WTC11 (cell line): Measurements from ENCODE around the gene AP2S1. TPM values are rescaled to one million over a fixed set of nuclear protein-coding genes. Genes with fewer than 3 reads are reported as not detected.

Experiments used
- ATAC-seq: fragments of 200-7000 bp; cut with Tn5 transposase; 2 replicates; pipeline ENCODE4 v1.10.0; 2021; ENCODE audit warnings: mild to moderate bottlenecking, moderate library complexity
- CTCF ChIA-PET: fragments of 300-600 bp; sonication (Branson Sonifier 250); formaldehyde crosslinking; loops from one replicate; lab custom pipeline; 2021; ENCODE audit warnings: antibody characterized with exemption; lab: Charles Lee
- POLR2A ChIA-PET: fragments of 350-600 bp; sonication (Branson Sonifier 250); formaldehyde crosslinking; loops from one replicate; lab custom pipeline; 2021; ENCODE audit warnings: antibody characterized with exemption; lab: Charles Lee
- DNase-seq: peaks from one replicate; pipeline ENCODE4 v3.0.0; 2021; ENCODE audit warnings: low spot score
- H3K27ac Mint-ChIP-seq: 2 replicates; pipeline ENCODE4 v1.8.0; 2021; ENCODE audit warnings: mixed read lengths
- H3K27me3 Mint-ChIP-seq: 2 replicates; pipeline ENCODE4 v1.8.0; 2021; ENCODE audit warnings: low read depth, mild to moderate bottlenecking, moderate library complexity, mixed read lengths
- H3K36me3 Mint-ChIP-seq: 2 replicates; pipeline ENCODE4 v1.8.0; 2021; ENCODE audit warnings: mixed read lengths
- H3K4me1 Mint-ChIP-seq: 2 replicates; pipeline ENCODE4 v1.8.0; 2022; ENCODE audit warnings: mixed read lengths
- H3K4me3 Mint-ChIP-seq: 2 replicates; pipeline ENCODE4 v1.8.0; 2021; ENCODE audit warnings: mild to moderate bottlenecking, moderate library complexity, mixed read lengths
- H3K9me3 Mint-ChIP-seq: 2 replicates; pipeline ENCODE4 v1.8.0; 2021; ENCODE audit warnings: mixed read lengths
- KAT7 ChIP-seq: sonication (generic); formaldehyde crosslinking; IDR thresholded peaks from 2 replicates; pipeline ENCODE4 v1.8.1; 2023; ENCODE audit warnings: missing genetic modification reagents, mild to moderate bottlenecking, borderline replicate concordance
- NFATC4 ChIP-seq: fragments of 250-450 bp; sonication (Bioruptor Pico); IDR thresholded peaks from 2 replicates; pipeline ENCODE4 v1.9.0; 2021; ENCODE audit warnings: mild to moderate bottlenecking
- NFYB ChIP-seq: sonication (generic); formaldehyde crosslinking; conservative IDR thresholded peaks from 2 replicates; pipeline ENCODE4 v1.8.0; 2022; ENCODE audit warnings: low read depth, missing genetic modification reagents
- NR2C2 ChIP-seq: sonication (generic); formaldehyde crosslinking; IDR thresholded peaks from 2 replicates; pipeline ENCODE4 v1.8.0; 2022; ENCODE audit warnings: mild to moderate bottlenecking, missing genetic modification reagents
- PRRX2 ChIP-seq: fragments of 250-450 bp; sonication (Bioruptor Pico); IDR thresholded peaks from 2 replicates; pipeline ENCODE4 v1.8.0; 2021; ENCODE audit warnings: mild to moderate bottlenecking
- RELA ChIP-seq: sonication (generic); formaldehyde crosslinking; IDR thresholded peaks from 2 replicates; pipeline ENCODE4 v1.8.1; 2022; ENCODE audit warnings: missing genetic modification reagents, mild to moderate bottlenecking, borderline replicate concordance
- SMAD3 ChIP-seq: sonication (generic); formaldehyde crosslinking; IDR thresholded peaks from 2 replicates; pipeline ENCODE4 v1.8.0; 2022; ENCODE audit warnings: missing genetic modification reagents, mild to moderate bottlenecking, borderline replicate concordance
- SOX15 ChIP-seq: fragments of 250-450 bp; sonication (Bioruptor Pico); IDR thresholded peaks from 2 replicates; pipeline ENCODE4 v1.9.0; 2021; ENCODE audit warnings: mild to moderate bottlenecking
- TCF7 ChIP-seq: sonication (generic); formaldehyde crosslinking; IDR thresholded peaks from 2 replicates; pipeline ENCODE4 v1.8.0; 2022; ENCODE audit warnings: mild to moderate bottlenecking, low read depth, missing genetic modification reagents, moderate library complexity
- TEAD4 ChIP-seq: sonication (generic); formaldehyde crosslinking; IDR thresholded peaks from 2 replicates; pipeline ENCODE4 v1.8.0; 2022; ENCODE audit warnings: mild to moderate bottlenecking, missing genetic modification reagents
- ZNF121 ChIP-seq: sonication (generic); formaldehyde crosslinking; IDR thresholded peaks from 2 replicates; pipeline ENCODE4 v1.8.0; 2023; ENCODE audit warnings: missing genetic modification reagents
- total RNA-seq: library from RNA; stranded (reverse); gene quantifications from 3 replicates; pipeline ENCODE4 v1.2.3, GENCODE V29; 2021
- TF ChIP-seq, protein P1 (sequence below): fragments of 200-600 bp; IDR thresholded peaks from 2 replicates; pipeline ENCODE4 v1.8.0; 2022; ENCODE audit warnings: antibody characterized with exemption
- TF ChIP-seq, protein P2 (sequence below): sonication (generic); formaldehyde crosslinking; IDR thresholded peaks from 2 replicates; pipeline ENCODE4 v1.8.1; 2022; ENCODE audit warnings: low read depth, mild to moderate bottlenecking, moderate library complexity, missing genetic modification reagents, borderline replicate concordance
- TF ChIP-seq, protein P3 (sequence below): sonication (generic); formaldehyde crosslinking; IDR thresholded peaks from 2 replicates; pipeline ENCODE4 v1.8.1; 2022; ENCODE audit warnings: mild to moderate bottlenecking, moderate library complexity, missing genetic modification reagents
- TF ChIP-seq, protein P4 (sequence below): sonication (generic); formaldehyde crosslinking; IDR thresholded peaks from 2 replicates; pipeline ENCODE4 v1.8.0; 2023; ENCODE audit warnings: missing genetic modification reagents
- TF ChIP-seq, protein P5 (sequence below): fragments of 250-450 bp; sonication (Bioruptor Pico); IDR thresholded peaks from 2 replicates; pipeline ENCODE4 v1.9.0; 2021; ENCODE audit warnings: mild to moderate bottlenecking
- TF ChIP-seq, protein P6 (sequence below): sonication (generic); formaldehyde crosslinking; IDR thresholded peaks from 2 replicates; pipeline ENCODE4 v1.8.0; 2022; ENCODE audit warnings: mild to moderate bottlenecking, missing genetic modification reagents
- TF ChIP-seq, protein P7 (sequence below): fragments of 250-450 bp; sonication (Bioruptor Pico); IDR thresholded peaks from 2 replicates; pipeline ENCODE4 v1.9.0; 2021; ENCODE audit warnings: mild to moderate bottlenecking, borderline replicate concordance
- TF ChIP-seq, protein P8 (sequence below): sonication (generic); formaldehyde crosslinking; IDR thresholded peaks from 2 replicates; pipeline ENCODE4 v1.8.0; 2022; ENCODE audit warnings: mild to moderate bottlenecking, missing genetic modification reagents

AP2S1 gene
- total RNA-seq, 1 experiment from 2014 or later = 249 TPM

DNA sequence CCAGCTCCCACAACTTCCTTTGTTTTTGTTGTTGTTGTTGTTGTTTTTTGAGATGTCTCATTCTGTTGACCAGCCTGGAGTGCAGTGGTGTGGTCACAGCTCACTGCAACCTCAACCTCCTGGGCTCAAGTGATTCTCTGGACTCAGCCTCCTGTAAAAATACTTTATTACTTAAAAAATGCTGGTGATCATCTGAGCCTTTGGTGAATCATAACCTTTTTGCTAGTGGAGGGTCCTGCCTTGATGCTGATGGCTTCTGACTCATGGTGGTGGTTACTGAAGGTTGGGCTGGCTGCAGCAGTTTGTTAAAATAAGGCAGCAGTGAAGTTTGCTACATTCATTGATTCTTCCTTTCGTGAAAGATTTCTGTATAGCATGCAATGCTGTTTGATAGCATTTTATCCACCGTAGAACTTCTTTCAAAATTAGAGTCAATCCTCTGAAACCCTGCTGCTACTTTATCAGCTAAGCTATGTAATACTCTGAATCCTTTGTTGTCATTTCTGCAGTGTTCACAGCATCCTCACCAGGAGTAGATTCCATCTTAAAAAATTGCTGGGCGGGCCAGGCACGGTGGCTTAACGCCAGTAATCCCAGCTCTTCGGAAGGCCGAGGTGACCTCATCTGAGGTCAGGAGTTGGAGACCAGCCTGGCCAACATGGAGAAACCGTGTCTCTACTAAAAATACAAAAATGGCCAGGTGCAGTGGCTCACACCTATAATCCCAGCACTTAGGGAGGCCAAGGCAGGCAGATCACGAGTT is 28.1 kb upstream of the AP2S1 start:
- TF ChIP-seq SOX15 (CRISPR knock-in tag) = no peak
- TF ChIP-seq, protein P1, sequence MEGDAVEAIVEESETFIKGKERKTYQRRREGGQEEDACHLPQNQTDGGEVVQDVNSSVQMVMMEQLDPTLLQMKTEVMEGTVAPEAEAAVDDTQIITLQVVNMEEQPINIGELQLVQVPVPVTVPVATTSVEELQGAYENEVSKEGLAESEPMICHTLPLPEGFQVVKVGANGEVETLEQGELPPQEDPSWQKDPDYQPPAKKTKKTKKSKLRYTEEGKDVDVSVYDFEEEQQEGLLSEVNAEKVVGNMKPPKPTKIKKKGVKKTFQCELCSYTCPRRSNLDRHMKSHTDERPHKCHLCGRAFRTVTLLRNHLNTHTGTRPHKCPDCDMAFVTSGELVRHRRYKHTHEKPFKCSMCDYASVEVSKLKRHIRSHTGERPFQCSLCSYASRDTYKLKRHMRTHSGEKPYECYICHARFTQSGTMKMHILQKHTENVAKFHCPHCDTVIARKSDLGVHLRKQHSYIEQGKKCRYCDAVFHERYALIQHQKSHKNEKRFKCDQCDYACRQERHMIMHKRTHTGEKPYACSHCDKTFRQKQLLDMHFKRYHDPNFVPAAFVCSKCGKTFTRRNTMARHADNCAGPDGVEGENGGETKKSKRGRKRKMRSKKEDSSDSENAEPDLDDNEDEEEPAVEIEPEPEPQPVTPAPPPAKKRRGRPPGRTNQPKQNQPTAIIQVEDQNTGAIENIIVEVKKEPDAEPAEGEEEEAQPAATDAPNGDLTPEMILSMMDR = no peak
- TF ChIP-seq KAT7 = no peak
- TF ChIP-seq TEAD4 = no peak
- no peak for TF ChIP-seq NR2C2 (CRISPR knock-in tag)
- TF ChIP-seq, protein P2, sequence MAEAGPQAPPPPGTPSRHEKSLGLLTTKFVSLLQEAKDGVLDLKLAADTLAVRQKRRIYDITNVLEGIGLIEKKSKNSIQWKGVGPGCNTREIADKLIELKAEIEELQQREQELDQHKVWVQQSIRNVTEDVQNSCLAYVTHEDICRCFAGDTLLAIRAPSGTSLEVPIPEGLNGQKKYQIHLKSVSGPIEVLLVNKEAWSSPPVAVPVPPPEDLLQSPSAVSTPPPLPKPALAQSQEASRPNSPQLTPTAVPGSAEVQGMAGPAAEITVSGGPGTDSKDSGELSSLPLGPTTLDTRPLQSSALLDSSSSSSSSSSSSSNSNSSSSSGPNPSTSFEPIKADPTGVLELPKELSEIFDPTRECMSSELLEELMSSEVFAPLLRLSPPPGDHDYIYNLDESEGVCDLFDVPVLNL (CRISPR knock-in tag) = no peak
- TF ChIP-seq NFYB (CRISPR knock-in tag) = no peak
- no peak for TF ChIP-seq RELA (CRISPR knock-in tag)
- TF ChIP-seq PRRX2 (CRISPR knock-in tag) = no peak
- Mint-ChIP-seq H3K27ac (peak overlapping the region; percentile 72), H3K9me3 (no peaks in the 10 kb centered on the region), H3K27me3 (no peaks in the 10 kb centered on the region), H3K36me3 (peaks cover 5% of the 10 kb centered on the region), H3K4me3 (no peak overlapping the region), H3K4me1 (peaks cover 11% of the 10 kb centered on the region)
- POLR2A ChIA-PET = interaction anchor here (0.7 kb wide), 1 partner anchor 13 kb away, joined by 4 read pairs; no protein-coding TSS in a partner anchor
- ATAC-seq (no peak), DNase-seq (no peak)
- CTCF ChIA-PET = interaction anchor here (1.5 kb wide), 1 partner anchor 113 kb away, joined by 3 read pairs; no protein-coding TSS in a partner anchor

DNA sequence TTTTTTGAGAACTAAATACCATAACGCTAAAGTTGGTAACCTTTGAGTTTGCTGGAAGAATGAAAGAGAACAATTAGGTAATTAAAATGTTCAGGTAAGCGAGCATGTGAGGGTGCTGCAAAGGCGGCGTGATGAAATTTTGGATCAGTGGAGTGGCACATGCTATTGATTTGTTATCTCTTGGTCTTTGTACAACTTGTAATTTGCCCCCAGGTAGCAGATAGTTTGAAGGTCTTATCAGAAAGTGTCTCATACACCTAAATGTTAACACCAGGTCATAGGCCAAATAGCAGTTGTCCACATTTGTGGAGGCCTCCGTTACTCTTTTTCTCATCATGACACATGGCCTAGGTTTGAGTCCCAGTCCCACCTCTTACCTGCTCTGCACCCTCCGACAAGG is 25.0 kb upstream of the AP2S1 start:
- CTCF ChIA-PET = no interaction called here
- H3K27ac Mint-ChIP-seq = peak overlapping the region; percentile 98
- no peak for ATAC-seq
- no peak overlapping the region for H3K4me3 Mint-ChIP-seq
- H3K4me1 Mint-ChIP-seq = peaks cover 9% of the 10 kb centered on the region
- H3K27me3 Mint-ChIP-seq = no peaks in the 10 kb centered on the region
- POLR2A ChIA-PET = interaction anchor here (0.5 kb wide), 1 partner anchor 101 kb away, joined by 5 read pairs; no protein-coding TSS in a partner anchor
- DNase-seq = no peak
- no peaks in the 10 kb centered on the region for H3K9me3 Mint-ChIP-seq
- peaks cover 5% of the 10 kb centered on the region for H3K36me3 Mint-ChIP-seq
- TF ChIP-seq, protein P3, sequence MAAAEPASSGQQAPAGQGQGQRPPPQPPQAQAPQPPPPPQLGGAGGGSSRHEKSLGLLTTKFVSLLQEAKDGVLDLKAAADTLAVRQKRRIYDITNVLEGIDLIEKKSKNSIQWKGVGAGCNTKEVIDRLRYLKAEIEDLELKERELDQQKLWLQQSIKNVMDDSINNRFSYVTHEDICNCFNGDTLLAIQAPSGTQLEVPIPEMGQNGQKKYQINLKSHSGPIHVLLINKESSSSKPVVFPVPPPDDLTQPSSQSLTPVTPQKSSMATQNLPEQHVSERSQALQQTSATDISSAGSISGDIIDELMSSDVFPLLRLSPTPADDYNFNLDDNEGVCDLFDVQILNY (CRISPR knock-in tag) = no peak
- TF ChIP-seq RELA (CRISPR knock-in tag) (no peak), ZNF121 (CRISPR knock-in tag) (no peak), NFATC4 (CRISPR knock-in tag) (no peak), SMAD3 (CRISPR knock-in tag) (no peak), TCF7 (CRISPR knock-in tag) (no peak)
- TF ChIP-seq, protein P4, sequence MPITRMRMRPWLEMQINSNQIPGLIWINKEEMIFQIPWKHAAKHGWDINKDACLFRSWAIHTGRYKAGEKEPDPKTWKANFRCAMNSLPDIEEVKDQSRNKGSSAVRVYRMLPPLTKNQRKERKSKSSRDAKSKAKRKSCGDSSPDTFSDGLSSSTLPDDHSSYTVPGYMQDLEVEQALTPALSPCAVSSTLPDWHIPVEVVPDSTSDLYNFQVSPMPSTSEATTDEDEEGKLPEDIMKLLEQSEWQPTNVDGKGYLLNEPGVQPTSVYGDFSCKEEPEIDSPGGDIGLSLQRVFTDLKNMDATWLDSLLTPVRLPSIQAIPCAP (CRISPR knock-in tag) = no peak
- TF ChIP-seq, protein P5, sequence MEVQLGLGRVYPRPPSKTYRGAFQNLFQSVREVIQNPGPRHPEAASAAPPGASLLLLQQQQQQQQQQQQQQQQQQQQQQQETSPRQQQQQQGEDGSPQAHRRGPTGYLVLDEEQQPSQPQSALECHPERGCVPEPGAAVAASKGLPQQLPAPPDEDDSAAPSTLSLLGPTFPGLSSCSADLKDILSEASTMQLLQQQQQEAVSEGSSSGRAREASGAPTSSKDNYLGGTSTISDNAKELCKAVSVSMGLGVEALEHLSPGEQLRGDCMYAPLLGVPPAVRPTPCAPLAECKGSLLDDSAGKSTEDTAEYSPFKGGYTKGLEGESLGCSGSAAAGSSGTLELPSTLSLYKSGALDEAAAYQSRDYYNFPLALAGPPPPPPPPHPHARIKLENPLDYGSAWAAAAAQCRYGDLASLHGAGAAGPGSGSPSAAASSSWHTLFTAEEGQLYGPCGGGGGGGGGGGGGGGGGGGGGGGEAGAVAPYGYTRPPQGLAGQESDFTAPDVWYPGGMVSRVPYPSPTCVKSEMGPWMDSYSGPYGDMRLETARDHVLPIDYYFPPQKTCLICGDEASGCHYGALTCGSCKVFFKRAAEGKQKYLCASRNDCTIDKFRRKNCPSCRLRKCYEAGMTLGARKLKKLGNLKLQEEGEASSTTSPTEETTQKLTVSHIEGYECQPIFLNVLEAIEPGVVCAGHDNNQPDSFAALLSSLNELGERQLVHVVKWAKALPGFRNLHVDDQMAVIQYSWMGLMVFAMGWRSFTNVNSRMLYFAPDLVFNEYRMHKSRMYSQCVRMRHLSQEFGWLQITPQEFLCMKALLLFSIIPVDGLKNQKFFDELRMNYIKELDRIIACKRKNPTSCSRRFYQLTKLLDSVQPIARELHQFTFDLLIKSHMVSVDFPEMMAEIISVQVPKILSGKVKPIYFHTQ = no peak
- TF ChIP-seq, protein P6, sequence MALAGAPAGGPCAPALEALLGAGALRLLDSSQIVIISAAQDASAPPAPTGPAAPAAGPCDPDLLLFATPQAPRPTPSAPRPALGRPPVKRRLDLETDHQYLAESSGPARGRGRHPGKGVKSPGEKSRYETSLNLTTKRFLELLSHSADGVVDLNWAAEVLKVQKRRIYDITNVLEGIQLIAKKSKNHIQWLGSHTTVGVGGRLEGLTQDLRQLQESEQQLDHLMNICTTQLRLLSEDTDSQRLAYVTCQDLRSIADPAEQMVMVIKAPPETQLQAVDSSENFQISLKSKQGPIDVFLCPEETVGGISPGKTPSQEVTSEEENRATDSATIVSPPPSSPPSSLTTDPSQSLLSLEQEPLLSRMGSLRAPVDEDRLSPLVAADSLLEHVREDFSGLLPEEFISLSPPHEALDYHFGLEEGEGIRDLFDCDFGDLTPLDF (CRISPR knock-in tag) = no peak
- TF ChIP-seq, protein P7, sequence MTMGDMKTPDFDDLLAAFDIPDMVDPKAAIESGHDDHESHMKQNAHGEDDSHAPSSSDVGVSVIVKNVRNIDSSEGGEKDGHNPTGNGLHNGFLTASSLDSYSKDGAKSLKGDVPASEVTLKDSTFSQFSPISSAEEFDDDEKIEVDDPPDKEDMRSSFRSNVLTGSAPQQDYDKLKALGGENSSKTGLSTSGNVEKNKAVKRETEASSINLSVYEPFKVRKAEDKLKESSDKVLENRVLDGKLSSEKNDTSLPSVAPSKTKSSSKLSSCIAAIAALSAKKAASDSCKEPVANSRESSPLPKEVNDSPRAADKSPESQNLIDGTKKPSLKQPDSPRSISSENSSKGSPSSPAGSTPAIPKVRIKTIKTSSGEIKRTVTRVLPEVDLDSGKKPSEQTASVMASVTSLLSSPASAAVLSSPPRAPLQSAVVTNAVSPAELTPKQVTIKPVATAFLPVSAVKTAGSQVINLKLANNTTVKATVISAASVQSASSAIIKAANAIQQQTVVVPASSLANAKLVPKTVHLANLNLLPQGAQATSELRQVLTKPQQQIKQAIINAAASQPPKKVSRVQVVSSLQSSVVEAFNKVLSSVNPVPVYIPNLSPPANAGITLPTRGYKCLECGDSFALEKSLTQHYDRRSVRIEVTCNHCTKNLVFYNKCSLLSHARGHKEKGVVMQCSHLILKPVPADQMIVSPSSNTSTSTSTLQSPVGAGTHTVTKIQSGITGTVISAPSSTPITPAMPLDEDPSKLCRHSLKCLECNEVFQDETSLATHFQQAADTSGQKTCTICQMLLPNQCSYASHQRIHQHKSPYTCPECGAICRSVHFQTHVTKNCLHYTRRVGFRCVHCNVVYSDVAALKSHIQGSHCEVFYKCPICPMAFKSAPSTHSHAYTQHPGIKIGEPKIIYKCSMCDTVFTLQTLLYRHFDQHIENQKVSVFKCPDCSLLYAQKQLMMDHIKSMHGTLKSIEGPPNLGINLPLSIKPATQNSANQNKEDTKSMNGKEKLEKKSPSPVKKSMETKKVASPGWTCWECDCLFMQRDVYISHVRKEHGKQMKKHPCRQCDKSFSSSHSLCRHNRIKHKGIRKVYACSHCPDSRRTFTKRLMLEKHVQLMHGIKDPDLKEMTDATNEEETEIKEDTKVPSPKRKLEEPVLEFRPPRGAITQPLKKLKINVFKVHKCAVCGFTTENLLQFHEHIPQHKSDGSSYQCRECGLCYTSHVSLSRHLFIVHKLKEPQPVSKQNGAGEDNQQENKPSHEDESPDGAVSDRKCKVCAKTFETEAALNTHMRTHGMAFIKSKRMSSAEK (CRISPR knock-in tag) = no peak
- TF ChIP-seq, protein P8, sequence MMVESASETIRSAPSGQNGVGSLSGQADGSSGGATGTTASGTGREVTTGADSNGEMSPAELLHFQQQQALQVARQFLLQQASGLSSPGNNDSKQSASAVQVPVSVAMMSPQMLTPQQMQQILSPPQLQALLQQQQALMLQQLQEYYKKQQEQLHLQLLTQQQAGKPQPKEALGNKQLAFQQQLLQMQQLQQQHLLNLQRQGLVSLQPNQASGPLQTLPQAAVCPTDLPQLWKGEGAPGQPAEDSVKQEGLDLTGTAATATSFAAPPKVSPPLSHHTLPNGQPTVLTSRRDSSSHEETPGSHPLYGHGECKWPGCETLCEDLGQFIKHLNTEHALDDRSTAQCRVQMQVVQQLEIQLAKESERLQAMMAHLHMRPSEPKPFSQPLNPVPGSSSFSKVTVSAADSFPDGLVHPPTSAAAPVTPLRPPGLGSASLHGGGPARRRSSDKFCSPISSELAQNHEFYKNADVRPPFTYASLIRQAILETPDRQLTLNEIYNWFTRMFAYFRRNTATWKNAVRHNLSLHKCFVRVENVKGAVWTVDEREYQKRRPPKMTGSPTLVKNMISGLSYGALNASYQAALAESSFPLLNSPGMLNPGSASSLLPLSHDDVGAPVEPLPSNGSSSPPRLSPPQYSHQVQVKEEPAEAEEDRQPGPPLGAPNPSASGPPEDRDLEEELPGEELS (CRISPR knock-in tag) = no peak
